Sigmoid colon (tissue), 7 donors: ENCODE data around the gene PCID2. TPM values are rescaled to one million over a fixed set of nuclear protein-coding genes. Genes with fewer than 3 reads are reported as not detected.

Experiments
- DNase-seq: peaks from one replicate; pipeline ENCODE4 v3.0.0-alpha.2; 2019
- H3K27ac ChIP-seq, 4 donors: fragments of 200-600 bp; sonication (generic); one replicate each; pipeline ENCODE4 v1.5.1; 2016 to 2019; ENCODE audit warnings: mild to moderate bottlenecking in 1 of 4
- H3K27me3 ChIP-seq, 3 donors: fragments of 200-600 bp; sonication (generic); one replicate each; pipeline ENCODE4 v1.5.1; 2019; ENCODE audit warnings: mild to moderate bottlenecking in 1 of 3
- H3K36me3 ChIP-seq, 4 donors: fragments of 200-600 bp; sonication (generic); one replicate each; pipeline ENCODE4 v1.5.1; 2016 to 2019
- H3K4me1 ChIP-seq, 4 donors: fragments of 200-600 bp; sonication (generic); one replicate each; pipeline ENCODE4 v1.5.1; 2017 to 2019
- H3K4me3 ChIP-seq, 4 donors: fragments of 200-600 bp; sonication (generic); one replicate each; pipeline ENCODE4 v1.5.1; 2017 to 2019; ENCODE audit warnings: mild to moderate bottlenecking in 2 of 4, moderate library complexity in 1 of 4
- H3K9me3 ChIP-seq, 4 donors: fragments of 200-600 bp in 3 of 4; sonication (generic) in 3 of 4; one replicate each; pipeline versions ENCODE4 v1.5.1 to v1.6.1; 2013 to 2019
- EP300 ChIP-seq, 4 donors: sonication (generic); formaldehyde crosslinking; IDR thresholded peaks; one replicate each; pipeline ENCODE4 v1.6.1; 2017; ENCODE audit warnings: antibody characterized with exemption in 4 of 4
- POLR2A ChIP-seq, 2 donors: fragments of 450-650 bp; IDR thresholded peaks; one replicate each; pipeline ENCODE4 v1.6.1; 2016; ENCODE audit warnings: antibody characterized with exemption in 2 of 2, mild to moderate bottlenecking in 2 of 2, moderate library complexity in 2 of 2
- POLR2AphosphoS5 ChIP-seq, 4 donors: sonication (generic); formaldehyde crosslinking; IDR thresholded peaks; one replicate each; pipeline ENCODE4 v1.6.1; 2017; ENCODE audit warnings: antibody characterized with exemption in 4 of 4
- WGBS, 2 donors: extraction: QIAGEN DNeasy Blood & Tissue Kit; methylation state at CpG; one replicate each; pipeline ENCODE4 v1.1.7; 2013; 5-methylcytosine and 5-hydroxymethylcytosine counted together
- intact Hi-C: fragments of 100-400 bp; cut with DNase I; formaldehyde crosslinking; loops from one replicate; pipeline ENCODE4 v1.15.1; 2023
- polyA plus RNA-seq, 3 donors: library from polyadenylated mRNA; stranded (reverse); fragments of 200-250 nt; gene quantifications; one replicate each; pipeline ENCODE4 v1.2.3, GENCODE V29; 2013
- total RNA-seq, 4 donors: library from RNA; depleted of rRNA; stranded (reverse); fragments of >200 nt; gene quantifications; one replicate each; pipeline ENCODE4 v1.1.0, GENCODE V29; 2016
- TF ChIP-seq, protein P1 (sequence below), 4 experiments: fragments of 450-650 bp in 3 of 4; fragments of 200-600 bp in 1 of 4; IDR thresholded peaks; one replicate each; pipeline ENCODE4 v1.5.1; 2016 to 2019; ENCODE audit warnings: antibody characterized with exemption in 4 of 4, mild to moderate bottlenecking in 3 of 4, moderate library complexity in 2 of 4
- donor health status: healthy with polysubstance abuse.
- donor health status: Bipolar disorder and iron deficiency.
- donor health status: healthy.

Gene PCID2
- total and polyA plus RNA-seq, 7 donors, result 18.0 to 70.9 (median 44.1) TPM

DNA sequence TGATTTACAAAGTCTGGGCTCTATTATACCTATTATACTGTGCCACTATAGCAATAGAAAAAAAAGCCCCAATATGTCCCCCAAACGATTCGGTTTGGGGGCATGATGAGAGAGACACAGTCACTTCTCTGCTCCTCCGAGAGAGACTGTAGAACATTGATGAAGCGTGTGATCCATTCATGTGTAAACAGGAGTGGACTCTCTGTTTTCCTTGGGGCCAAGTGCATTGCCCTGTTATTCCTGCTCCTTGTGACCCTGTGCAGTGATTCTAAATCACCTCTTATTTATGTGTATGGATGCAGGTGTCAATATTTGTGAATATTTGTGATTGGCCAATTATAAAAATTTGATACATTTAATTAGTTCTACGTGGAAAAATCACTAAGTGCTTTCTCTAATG, 68.9 kb downstream of the PCID2 start:
- Histone ChIP-seq H3K27ac (no peak overlapping the region), H3K9me3 (no peaks in the 10 kb centered on the region), H3K4me1 (no peaks in the 10 kb centered on the region), H3K4me3 (no peak overlapping the region), H3K27me3 (no peaks in the 10 kb centered on the region), H3K36me3 (no peaks in the 10 kb centered on the region)
- TF ChIP-seq POLR2AphosphoS5 (IDR thresholded peaks at IDR 0.05) (no peak), POLR2A (IDR thresholded peaks at IDR 0.05) (no peak), EP300 (IDR thresholded peaks at IDR 0.05) (no peak)
- TF ChIP-seq, protein P1, sequence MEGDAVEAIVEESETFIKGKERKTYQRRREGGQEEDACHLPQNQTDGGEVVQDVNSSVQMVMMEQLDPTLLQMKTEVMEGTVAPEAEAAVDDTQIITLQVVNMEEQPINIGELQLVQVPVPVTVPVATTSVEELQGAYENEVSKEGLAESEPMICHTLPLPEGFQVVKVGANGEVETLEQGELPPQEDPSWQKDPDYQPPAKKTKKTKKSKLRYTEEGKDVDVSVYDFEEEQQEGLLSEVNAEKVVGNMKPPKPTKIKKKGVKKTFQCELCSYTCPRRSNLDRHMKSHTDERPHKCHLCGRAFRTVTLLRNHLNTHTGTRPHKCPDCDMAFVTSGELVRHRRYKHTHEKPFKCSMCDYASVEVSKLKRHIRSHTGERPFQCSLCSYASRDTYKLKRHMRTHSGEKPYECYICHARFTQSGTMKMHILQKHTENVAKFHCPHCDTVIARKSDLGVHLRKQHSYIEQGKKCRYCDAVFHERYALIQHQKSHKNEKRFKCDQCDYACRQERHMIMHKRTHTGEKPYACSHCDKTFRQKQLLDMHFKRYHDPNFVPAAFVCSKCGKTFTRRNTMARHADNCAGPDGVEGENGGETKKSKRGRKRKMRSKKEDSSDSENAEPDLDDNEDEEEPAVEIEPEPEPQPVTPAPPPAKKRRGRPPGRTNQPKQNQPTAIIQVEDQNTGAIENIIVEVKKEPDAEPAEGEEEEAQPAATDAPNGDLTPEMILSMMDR (IDR thresholded peaks at IDR 0.05), result no peak
- intact Hi-C loops, result no loop called here
- DNase-seq, result no peak
- 79 to 88% methylated on average over 5 of the region's 5 CpGs for WGBS, 2 donors

DNA sequence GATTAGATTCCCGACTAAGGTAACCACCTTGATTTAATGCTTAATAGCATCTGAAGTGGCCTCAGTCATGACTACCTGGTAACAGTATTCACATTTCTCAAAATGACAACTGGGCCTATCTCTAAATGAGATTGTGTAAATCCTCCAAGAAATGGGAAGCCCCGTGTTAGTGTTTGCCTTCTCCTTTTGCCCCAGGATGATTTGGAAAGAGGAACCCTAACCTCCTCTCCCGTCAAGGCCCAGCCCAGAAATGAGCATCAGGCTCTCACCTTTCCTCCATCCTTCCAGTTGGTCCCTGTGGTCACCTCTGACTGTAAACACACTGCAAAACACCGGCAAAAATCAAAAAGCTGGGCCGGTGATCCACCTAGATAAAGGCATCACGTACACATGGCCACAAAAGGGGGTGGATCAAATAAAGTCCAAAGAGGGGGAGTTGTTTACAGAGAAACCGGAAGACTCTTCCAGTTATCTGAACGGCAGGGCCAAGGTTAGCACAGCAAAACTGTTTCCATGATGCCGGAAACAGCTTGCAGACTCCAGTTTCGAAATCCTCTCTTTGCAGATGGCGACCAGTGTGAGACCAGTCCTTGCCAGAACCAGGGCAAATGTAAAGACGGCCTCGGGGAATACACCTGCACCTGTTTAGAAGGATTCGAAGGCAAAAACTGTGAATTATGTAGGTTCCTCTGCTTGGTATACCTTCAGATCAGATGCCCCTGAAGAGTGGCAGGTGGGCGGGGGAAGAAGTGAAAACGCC, 69.5 kb downstream of the PCID2 start:
- TF ChIP-seq POLR2A (IDR thresholded peaks at IDR 0.05), result no peak
- TF ChIP-seq, protein P1 (IDR thresholded peaks at IDR 0.05), result no peak
- no peak for TF ChIP-seq POLR2AphosphoS5 (IDR thresholded peaks at IDR 0.05)
- no peak for TF ChIP-seq EP300 (IDR thresholded peaks at IDR 0.05)
- Histone ChIP-seq H3K27ac (no peak overlapping the region), H3K9me3 (no peaks in the 10 kb centered on the region), H3K36me3 (no peaks in the 10 kb centered on the region), H3K4me3 (no peak overlapping the region), H3K27me3 (no peaks in the 10 kb centered on the region), H3K4me1 (no peaks in the 10 kb centered on the region)
- no peak for DNase-seq
- 83 to 84% methylated on average over 16 of the region's 16 CpGs for WGBS, 2 donors
- intact Hi-C loops, result no loop called here

DNA sequence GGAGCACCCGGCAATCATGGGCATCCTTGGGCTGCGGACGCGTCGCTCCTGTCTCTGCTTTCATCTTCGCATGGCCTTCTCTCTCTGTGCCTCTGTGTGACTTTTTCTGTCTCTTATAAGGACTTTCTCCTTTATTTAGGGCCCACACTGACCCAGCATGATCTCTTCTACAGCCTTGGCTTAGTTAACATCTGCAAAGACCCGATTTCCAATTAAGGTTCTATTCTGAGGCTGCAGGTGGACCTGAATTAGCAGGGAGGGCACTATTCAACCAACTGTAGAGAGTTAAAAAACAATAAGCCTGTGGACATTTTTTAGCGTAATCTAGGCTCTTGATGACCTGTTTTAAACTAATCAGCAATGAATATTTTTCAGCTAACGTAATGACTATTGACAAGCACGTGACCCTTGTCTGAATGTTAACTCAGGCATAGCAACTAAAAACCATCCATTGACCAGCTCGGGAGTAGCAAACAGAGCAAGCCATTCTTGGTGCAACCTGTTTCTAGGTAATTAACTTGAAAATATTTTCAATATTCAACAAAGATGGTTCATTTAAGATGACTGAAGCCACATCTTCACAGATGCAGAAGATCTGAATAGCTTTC, 70.7 kb downstream of the PCID2 start:
- Histone ChIP-seq H3K36me3 (no peaks in the 10 kb centered on the region), H3K27me3 (no peaks in the 10 kb centered on the region), H3K4me3 (no peak overlapping the region), H3K27ac (no peak overlapping the region), H3K9me3 (no peaks in the 10 kb centered on the region), H3K4me1 (no peaks in the 10 kb centered on the region)
- 89 to 90% methylated on average over 11 of the region's 11 CpGs for WGBS, 2 donors
- TF ChIP-seq POLR2A (IDR thresholded peaks at IDR 0.05), result no peak
- no peak for TF ChIP-seq POLR2AphosphoS5 (IDR thresholded peaks at IDR 0.05)
- TF ChIP-seq, protein P1 (IDR thresholded peaks at IDR 0.05), result no peak
- TF ChIP-seq EP300 (IDR thresholded peaks at IDR 0.05), result no peak
- intact Hi-C loops, result no loop called here
- DNase-seq, result no peak

DNA sequence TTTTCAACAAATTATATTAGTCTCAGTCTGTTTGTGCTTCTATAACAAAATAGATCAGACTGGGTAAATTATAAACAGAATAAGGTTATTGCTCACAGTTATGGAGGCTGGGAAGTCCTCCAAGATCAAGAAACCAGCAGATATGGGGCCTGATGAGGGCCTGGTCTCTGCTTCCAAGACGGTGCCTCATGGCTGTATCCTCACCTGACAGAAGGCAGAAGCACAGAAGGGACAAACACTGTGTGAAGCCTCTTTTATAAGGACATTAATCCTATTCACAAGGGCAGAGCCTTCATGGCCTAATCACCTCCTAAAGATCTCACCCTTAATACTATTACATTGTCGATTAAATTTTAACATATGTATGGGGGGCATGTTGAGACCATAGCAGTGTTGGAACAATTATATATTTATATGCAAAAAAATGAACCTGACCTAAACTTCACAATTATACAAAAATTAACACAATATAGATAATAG, 73.1 kb downstream of the PCID2 start:
- TF ChIP-seq POLR2AphosphoS5 (IDR thresholded peaks at IDR 0.05) (no peak), POLR2A (IDR thresholded peaks at IDR 0.05) (no peak), EP300 (IDR thresholded peaks at IDR 0.05) (no peak)
- TF ChIP-seq, protein P1 (IDR thresholded peaks at IDR 0.05), result no peak
- Histone ChIP-seq H3K27me3 (peaks cover 0 to 4% (median 0%) of the 10 kb centered on the region in 3 donors), H3K4me3 (no peak overlapping the region), H3K36me3 (no peaks in the 10 kb centered on the region), H3K9me3 (no peaks in the 10 kb centered on the region), H3K4me1 (no peaks in the 10 kb centered on the region), H3K27ac (no peak overlapping the region)
- 57 to 78% methylated on average over 2 of the region's 2 CpGs for WGBS, 2 donors
- intact Hi-C loops, result no loop called here
- DNase-seq, result no peak
